Keratinocyte (primary cell): Measurements from ENCODE around the gene CLCN7. TPM values are rescaled to one million over a fixed set of nuclear protein-coding genes. Genes with fewer than 3 reads are reported as not detected.

ENCODE experiments used
- DNase-seq: peaks from one replicate; pipeline ENCODE4 v3.0.0-alpha.2; 2011; ENCODE audit warnings: low read depth, missing footprints, low spot score
- FAIRE-seq: peaks from 2 replicates; lab custom pipeline; 2011; peaks lifted over from hg19 to GRCh38; lab: Jason Lieb, UNC
- H2AFZ ChIP-seq: 2 replicates; pipeline ENCODE4 v1.6.0; 2012; ENCODE audit warnings: low read length, control low read depth, inconsistent platforms; ENCODE audit not compliant: control insufficient read depth
- H3K27ac ChIP-seq: 2 replicates; pipeline ENCODE4 v1.5.1; 2011; ENCODE audit warnings: low read length; ENCODE audit not compliant: control insufficient read depth, insufficient read depth
- H3K27me3 ChIP-seq: 3 replicates; pipeline ENCODE4 v1.6.0; 2011; ENCODE audit warnings: low read length; ENCODE audit not compliant: control insufficient read depth, insufficient read depth; ENCODE audit errors: extremely low read depth
- H3K36me3 ChIP-seq, 2 experiments: 2 replicates in 1 of 2; 3 replicates in 1 of 2; pipeline ENCODE4 v1.5.1; 2011; ENCODE audit warnings: low read length in 2 of 2, mild to moderate bottlenecking in 1 of 2; ENCODE audit not compliant: control insufficient read depth in 2 of 2, insufficient read depth in 2 of 2; ENCODE audit errors: extremely low read depth in 1 of 2
- H3K4me1 ChIP-seq: 3 replicates; pipeline ENCODE4 v1.5.1; 2011; ENCODE audit warnings: low read length; ENCODE audit not compliant: control insufficient read depth, insufficient read depth; ENCODE audit errors: extremely low read depth
- H3K4me2 ChIP-seq: 3 replicates; pipeline ENCODE4 v1.6.0; 2011; ENCODE audit warnings: low read depth, low read length; ENCODE audit not compliant: control insufficient read depth, insufficient read depth; ENCODE audit errors: extremely low read depth
- H3K4me3 ChIP-seq, 3 experiments: fragments of 200-600 bp in 1 of 3; sonication (generic) in 1 of 3; 2 replicates in 2 of 3; 3 replicates in 1 of 3; pipeline ENCODE4 v1.5.1; 2011 to 2016; ENCODE audit warnings: low read length in 3 of 3, mild to moderate bottlenecking in 3 of 3, control low read depth in 2 of 3, inconsistent platforms in 1 of 3, low read depth in 1 of 3, mixed read lengths in 1 of 3, mixed run types in 1 of 3, moderate library complexity in 1 of 3; ENCODE audit not compliant: control insufficient read depth in 2 of 3, insufficient read depth in 2 of 3; ENCODE audit errors: extremely low read depth in 1 of 3
- H3K79me2 ChIP-seq: 2 replicates; pipeline ENCODE4 v1.6.0; 2012; ENCODE audit warnings: low read length; ENCODE audit not compliant: control insufficient read depth, insufficient read depth
- H3K9ac ChIP-seq: 3 replicates; pipeline ENCODE4 v1.6.0; 2011; ENCODE audit warnings: low read length; ENCODE audit not compliant: control insufficient read depth, insufficient read depth; ENCODE audit errors: extremely low read depth
- H3K9me1 ChIP-seq: 3 replicates; pipeline ENCODE4 v1.6.0; 2011; ENCODE audit warnings: low read length; ENCODE audit not compliant: control insufficient read depth, insufficient read depth; ENCODE audit errors: extremely low read depth
- H3K9me3 ChIP-seq: 2 replicates; pipeline ENCODE4 v1.5.1; 2012; ENCODE audit warnings: low read depth, low read length; ENCODE audit not compliant: control insufficient read depth
- H4K20me1 ChIP-seq: 3 replicates; pipeline ENCODE4 v1.6.0; 2011; ENCODE audit warnings: low read length; ENCODE audit not compliant: control insufficient read depth, insufficient read depth; ENCODE audit errors: extremely low read depth
- EZH2 ChIP-seq: IDR thresholded peaks from one replicate; pipeline ENCODE4 v1.6.1; 2012; ENCODE audit warnings: inconsistent platforms, mild to moderate bottlenecking, low read length, moderate library complexity
- dilution Hi-C: fragments of 300-500 bp; cut with MboI; formaldehyde crosslinking; loops from one replicate; pipeline ENCODE4 v1.7.0; 2020; ENCODE audit warnings: low sequenced_read_pairs; ENCODE audit not compliant: extremely low pct_ligation_motif_present
- polyA plus RNA-seq, 5 experiments: library from polyadenylated mRNA; depleted of rRNA in 3 of 5; stranded (reverse) in 3 of 5; stranded (forward) in 1 of 5; unstranded in 1 of 5; fragments of >200 nt; gene quantifications; 1 replicate in 1 of 5; 2 replicates in 3 of 5; 3 replicates in 1 of 5; pipeline versions ENCODE4 v1.2.1 to v1.2.3, GENCODE V29; 2011 to 2012; ENCODE audit warnings: missing spikeins in 2 of 5, low read depth in 1 of 5, low replicate concordance in 1 of 5
- TF ChIP-seq, protein P1 (sequence below), 3 experiments: IDR thresholded peaks in 1 of 3; conservative IDR thresholded peaks in 1 of 3; optimal IDR thresholded peaks in 1 of 3; 2 replicates in 2 of 3; 3 replicates in 1 of 3; pipeline versions ENCODE3 to v1.5.1; 2011; ENCODE audit warnings: low read length in 3 of 3, mild to moderate bottlenecking in 3 of 3, moderate library complexity in 2 of 3, control low read depth in 1 of 3, inconsistent platforms in 1 of 3; ENCODE audit not compliant: insufficient read depth in 2 of 3; ENCODE audit errors: extremely low read depth in 1 of 3

Gene CLCN7
- polyA plus RNA-seq, 1 donor (not counting 4 experiments of a cell fraction or from before 2014, with no cell fraction given): 13.3 TPM

DNA sequence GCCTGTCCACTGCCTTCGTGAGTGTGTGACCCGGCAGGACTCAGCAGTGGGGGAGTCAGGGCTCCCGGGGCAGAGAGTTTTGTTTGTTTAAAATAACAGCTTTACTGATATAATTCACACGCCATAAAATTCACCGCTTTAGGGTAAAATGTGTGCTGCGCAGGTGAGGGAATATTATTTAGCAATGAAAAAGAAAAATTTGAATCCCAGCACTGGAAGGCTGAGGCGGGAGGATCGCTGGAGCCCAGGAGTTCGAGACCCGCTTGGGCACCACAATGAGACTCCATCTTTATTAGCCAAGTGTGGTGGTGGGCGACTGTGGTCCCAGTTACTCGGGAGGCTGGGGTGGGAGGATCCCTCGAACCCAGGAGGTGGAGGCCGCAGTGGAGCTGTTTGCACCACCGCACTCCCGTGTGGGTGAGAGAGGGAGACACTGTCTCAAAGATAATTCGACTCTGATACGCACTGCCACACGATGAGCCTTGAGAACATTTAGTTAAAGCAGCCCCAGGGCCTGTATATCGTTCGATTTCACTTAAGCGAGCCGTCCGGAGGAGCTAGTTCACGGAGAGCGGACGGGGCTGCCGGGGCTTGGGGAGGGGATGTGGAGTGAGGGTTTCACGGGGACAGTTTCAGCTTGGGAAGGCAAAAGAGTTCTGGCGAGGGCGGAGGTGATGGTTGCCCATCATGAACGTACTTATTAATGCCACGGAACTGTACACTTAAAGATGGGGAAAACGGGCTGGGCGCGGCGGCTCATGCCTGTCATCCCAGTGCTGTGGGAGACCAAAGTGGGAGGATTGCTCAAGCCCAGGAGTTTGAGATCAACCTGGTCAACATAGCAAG, 28.5 kb upstream of the CLCN7 start:
- no peak for DNase-seq
- H3K4me1 ChIP-seq: no peaks in the 10 kb centered on the region
- TF ChIP-seq, protein P1, sequence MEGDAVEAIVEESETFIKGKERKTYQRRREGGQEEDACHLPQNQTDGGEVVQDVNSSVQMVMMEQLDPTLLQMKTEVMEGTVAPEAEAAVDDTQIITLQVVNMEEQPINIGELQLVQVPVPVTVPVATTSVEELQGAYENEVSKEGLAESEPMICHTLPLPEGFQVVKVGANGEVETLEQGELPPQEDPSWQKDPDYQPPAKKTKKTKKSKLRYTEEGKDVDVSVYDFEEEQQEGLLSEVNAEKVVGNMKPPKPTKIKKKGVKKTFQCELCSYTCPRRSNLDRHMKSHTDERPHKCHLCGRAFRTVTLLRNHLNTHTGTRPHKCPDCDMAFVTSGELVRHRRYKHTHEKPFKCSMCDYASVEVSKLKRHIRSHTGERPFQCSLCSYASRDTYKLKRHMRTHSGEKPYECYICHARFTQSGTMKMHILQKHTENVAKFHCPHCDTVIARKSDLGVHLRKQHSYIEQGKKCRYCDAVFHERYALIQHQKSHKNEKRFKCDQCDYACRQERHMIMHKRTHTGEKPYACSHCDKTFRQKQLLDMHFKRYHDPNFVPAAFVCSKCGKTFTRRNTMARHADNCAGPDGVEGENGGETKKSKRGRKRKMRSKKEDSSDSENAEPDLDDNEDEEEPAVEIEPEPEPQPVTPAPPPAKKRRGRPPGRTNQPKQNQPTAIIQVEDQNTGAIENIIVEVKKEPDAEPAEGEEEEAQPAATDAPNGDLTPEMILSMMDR (optimal IDR thresholded peaks at IDR 0.05 in 1 of 3, IDR thresholded peaks at IDR 0.05 in 1 of 3, conservative IDR thresholded peaks at IDR 0.05 in 1 of 3; ENCODE audit: extremely low read depth in 1 of 3, insufficient read depth in 2 of 3, low read length in 3 of 3): no peak
- no peak for TF ChIP-seq EZH2
- no peaks in the 10 kb centered on the region for H4K20me1 ChIP-seq
- peaks cover 7 to 11% of the 10 kb centered on the region in 2 experiments for H3K36me3 ChIP-seq
- H3K4me2 ChIP-seq: no peak overlapping the region
- no peak overlapping the region for H3K9ac ChIP-seq
- H3K27me3 ChIP-seq: no peaks in the 10 kb centered on the region
- FAIRE-seq: no peak
- H3K4me3 ChIP-seq: no peak overlapping the region
- no peak overlapping the region for H3K27ac ChIP-seq
- H3K79me2 ChIP-seq: no peaks in the 10 kb centered on the region
- H3K9me3 ChIP-seq: no peaks in the 10 kb centered on the region
- H2AFZ ChIP-seq: no peak overlapping the region
- dilution Hi-C loops: no loop called here
- no peaks in the 10 kb centered on the region for H3K9me1 ChIP-seq

DNA sequence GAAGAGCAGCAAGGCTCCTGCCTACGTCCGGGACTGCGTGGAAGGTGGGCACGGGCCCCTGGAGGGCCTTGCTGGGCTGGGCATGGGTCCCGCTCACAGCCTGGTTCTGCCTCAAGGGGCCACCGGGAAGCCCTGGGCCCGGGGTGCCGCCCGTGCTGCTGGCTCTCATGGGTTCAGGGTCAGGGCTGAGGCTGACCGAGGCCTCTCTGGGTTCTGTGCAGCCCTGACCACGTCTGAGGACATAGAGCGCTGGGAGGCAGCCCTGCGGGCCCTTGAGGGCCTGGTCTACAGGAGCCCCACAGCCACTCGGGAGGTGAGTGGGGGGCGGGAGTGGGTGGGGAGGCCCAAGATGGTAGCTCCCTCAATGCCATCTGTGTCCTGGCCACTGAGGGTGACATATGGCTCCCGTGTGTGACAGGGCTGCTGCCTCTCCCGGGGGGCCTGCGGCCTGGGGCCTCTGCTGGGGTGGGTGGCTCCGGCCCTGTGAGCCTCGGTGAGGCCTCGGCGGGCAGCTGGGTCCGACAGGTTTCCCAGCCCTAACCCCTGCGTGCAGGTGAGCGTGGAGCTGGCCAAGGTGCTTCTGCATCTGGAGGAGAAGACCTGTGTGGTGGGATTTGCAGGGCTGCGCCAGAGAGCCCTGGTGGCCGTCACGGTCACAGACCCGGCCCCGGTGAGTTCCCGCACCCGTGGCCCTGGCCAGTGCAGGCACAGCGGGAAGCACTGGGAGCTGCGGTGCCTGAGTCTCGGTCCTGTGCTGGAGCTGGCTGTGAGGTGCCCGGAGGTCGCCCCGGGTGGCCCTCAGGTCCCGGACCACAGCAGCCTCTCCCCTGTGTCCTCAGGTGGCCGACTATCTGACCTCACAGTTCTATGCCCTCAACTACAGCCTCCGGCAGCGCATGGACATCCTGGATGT, 27.5 kb upstream of the CLCN7 start:
- FAIRE-seq (no peak), DNase-seq (no peak)
- H3K27ac ChIP-seq: no peak overlapping the region
- no peak overlapping the region for H3K4me2 ChIP-seq
- H4K20me1 ChIP-seq: no peaks in the 10 kb centered on the region
- no peaks in the 10 kb centered on the region for H3K9me1 ChIP-seq
- no peak overlapping the region for H3K4me3 ChIP-seq
- TF ChIP-seq, protein P1 (optimal IDR thresholded peaks at IDR 0.05 in 1 of 3, IDR thresholded peaks at IDR 0.05 in 1 of 3, conservative IDR thresholded peaks at IDR 0.05 in 1 of 3; ENCODE audit: extremely low read depth in 1 of 3, insufficient read depth in 2 of 3, low read length in 3 of 3): no peak
- no peak for TF ChIP-seq EZH2
- H3K9me3 ChIP-seq: no peaks in the 10 kb centered on the region
- H3K4me1 ChIP-seq: no peaks in the 10 kb centered on the region
- H3K79me2 ChIP-seq: no peaks in the 10 kb centered on the region
- dilution Hi-C loops: no loop called here
- no peak overlapping the region for H3K9ac ChIP-seq
- H2AFZ ChIP-seq: no peak overlapping the region
- H3K27me3 ChIP-seq: no peaks in the 10 kb centered on the region
- peaks cover 7 to 11% of the 10 kb centered on the region in 2 experiments for H3K36me3 ChIP-seq
